NCI-H510A (cell line): Measurements from ENCODE around the gene VILL.

Experiments
- DNase-seq: peaks from one replicate; lab custom pipeline; 2025; lab: John Stamatoyannopoulos, UW

Gene VILL

DNA sequence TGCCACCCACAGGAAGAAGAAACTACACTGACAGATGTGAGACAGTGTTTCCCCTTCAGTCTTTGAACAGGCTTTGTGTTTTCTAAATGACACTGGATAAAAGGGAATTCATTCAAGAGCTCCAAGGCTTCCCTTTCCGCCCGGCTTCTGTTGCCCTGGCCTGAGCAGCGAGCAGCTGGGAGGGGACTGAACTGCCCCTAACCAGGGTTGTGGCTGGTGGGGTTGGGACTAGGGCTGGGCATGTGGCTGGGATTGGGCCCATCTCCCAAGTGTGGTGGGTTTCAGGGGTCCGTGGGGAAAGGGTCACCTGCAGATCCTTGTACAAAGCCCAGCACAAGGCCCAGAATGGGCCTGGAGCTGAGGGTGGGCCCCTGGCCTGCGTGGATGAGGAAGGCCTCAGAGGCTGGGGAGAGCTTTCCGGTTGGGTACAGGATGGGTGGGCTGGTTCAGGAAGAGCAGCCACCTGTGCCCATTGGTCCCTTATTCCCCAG, 10.4 kb downstream of the VILL start:
- no peak for DNase-seq

DNA sequence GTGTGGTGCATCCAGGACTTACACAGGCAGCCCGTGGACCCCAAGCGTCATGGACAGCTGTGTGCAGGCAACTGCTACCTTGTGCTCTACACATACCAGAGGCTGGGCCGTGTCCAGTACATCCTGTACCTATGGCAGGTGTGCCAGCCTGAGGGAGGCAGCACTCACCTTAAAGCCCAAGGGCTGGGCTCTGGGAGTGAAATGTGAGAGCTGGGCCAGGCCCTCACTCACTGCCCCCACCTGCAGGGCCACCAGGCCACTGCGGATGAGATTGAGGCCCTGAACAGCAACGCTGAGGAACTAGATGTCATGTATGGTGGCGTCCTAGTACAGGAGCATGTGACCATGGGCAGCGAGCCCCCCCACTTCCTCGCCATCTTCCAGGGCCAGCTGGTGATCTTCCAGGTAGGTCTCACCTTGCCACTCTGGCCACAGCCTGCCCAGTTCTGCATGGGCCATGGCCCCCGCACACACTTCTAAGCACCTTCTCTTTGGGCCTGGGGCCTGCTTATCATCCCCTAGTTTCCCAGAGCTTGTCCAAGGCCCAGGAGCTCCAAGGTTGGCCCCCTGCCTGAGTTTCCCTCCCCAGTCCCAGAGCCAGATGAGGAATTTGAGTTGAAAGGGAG, 11.0 kb downstream of the VILL start:
- DNase-seq, result peak; percentile 44

DNA sequence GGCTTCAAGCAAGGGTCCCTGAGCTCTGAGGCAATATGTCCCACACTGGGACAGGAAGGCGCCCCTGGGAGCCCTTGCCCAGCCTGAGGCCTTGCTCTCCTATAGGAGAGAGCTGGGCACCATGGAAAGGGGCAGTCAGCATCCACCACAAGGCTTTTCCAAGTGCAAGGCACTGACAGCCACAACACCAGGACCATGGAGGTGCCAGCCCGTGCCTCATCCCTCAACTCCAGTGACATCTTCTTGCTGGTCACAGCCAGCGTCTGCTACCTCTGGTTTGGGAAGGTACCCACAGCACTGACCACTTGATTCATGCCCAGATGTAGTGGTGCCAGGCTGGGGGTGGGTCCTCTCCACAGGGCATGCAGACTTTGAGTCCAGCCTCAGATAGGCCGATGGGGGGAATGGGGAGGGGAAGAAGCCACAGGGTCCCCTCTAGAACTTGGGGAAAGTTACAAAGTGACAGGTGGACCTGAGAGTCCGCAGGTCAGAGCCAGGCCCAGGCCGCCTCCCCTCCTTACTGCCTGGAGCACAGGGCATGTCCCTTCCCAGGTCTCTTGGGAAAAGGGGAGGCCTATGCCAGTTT, 11.8 kb downstream of the VILL start:
- no peak for DNase-seq

DNA sequence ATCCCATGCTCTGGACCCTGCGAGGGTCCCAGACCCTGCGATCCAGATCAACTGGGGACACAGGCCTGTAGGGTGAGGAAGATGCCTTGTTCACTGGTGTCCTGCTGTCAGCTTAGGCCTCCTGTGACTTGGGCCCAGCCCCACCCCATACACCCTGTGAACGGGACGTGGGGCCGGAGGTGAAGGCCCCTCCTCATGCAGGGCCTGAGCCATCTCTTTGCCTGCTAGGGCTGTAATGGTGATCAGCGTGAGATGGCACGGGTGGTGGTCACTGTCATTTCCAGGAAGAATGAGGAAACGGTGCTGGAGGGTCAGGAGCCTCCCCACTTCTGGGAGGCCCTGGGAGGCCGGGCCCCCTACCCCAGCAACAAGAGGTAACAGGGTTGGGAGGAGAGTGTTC, 12.4 kb downstream of the VILL start:
- no peak for DNase-seq

DNA sequence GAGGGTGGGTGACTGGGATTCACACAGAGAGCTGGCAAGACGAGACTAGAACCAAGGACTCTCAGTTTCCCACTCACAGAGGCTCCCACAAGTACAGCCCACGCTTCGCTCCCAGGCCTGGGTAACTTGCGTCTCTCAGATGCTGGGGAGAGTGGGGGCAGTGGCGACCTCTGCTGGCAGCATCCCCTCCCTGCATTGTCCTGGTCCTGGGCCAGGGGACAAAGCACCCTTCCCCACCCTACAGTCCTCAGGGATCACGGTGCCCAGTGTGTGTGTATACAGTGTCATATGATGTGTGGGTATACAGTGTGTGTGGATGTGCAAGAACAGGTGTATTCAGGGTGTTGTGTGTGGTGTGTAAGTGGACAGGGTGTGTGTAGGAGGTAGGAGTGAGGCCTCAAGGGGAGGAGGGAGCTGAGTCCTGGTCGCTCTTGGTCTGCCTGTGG, 12.8 kb downstream of the VILL start:
- DNase-seq, result no peak

DNA sequence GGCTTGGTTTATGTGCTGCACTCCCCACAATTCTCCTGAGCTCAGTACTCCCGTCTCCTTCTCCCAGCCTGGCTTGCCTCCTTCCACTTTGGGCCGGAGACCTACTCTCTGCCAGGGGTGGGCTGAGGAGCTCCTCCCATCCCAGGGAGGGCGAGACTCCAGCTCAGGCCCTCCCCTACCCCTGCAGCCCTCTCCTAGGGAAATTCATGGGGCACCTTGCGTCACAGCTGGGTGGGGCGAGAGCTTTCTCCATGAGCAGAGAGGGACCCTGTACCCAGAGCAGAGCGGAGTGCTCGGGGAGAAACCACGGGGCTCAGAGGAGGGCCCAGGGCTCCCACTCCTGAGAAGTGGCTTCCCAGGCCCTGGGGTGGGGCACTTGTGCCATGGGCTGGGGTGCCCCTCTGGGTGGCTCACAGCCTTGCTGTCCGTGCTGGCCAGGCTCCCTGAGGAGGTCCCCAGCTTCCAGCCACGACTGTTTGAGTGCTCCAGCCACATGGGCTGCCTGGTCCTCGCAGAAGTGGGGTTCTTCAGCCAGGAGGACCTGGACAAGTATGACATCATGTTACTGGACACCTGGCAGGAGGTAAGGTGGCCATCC, 13.3 kb downstream of the VILL start:
- no peak for DNase-seq

DNA sequence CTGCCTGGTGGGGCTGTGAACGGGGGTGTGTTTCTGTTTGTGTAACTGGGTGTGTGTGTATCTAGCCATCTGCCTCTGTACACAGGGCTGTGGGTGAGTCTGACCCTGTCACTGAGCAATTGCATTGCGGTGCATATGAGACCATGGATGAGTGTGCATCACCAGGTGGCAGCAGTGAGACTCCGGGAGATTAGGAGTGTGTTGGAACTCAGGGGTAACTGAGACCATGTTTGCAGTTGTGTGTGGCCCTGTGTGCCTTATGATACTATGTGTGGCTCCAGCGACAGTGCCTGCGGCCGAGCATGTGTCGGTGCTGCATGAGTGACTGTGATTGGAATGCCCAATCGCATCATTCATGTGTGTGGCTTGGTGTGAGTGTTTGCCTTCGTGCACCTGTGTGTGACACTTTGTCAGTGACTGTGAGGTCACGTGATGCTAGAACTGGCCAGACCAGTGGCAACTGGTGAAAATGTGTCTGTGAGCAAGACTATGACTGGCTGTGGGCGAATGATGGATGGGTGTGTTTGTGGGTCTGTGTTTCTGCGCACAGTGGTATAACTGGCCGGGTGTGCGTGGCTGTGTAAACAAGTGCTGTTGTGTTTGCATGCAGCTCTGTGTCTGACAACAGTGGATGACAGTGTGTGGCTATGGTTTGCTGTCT, 14.0 kb downstream of the VILL start:
- DNase-seq, result no peak

DNA sequence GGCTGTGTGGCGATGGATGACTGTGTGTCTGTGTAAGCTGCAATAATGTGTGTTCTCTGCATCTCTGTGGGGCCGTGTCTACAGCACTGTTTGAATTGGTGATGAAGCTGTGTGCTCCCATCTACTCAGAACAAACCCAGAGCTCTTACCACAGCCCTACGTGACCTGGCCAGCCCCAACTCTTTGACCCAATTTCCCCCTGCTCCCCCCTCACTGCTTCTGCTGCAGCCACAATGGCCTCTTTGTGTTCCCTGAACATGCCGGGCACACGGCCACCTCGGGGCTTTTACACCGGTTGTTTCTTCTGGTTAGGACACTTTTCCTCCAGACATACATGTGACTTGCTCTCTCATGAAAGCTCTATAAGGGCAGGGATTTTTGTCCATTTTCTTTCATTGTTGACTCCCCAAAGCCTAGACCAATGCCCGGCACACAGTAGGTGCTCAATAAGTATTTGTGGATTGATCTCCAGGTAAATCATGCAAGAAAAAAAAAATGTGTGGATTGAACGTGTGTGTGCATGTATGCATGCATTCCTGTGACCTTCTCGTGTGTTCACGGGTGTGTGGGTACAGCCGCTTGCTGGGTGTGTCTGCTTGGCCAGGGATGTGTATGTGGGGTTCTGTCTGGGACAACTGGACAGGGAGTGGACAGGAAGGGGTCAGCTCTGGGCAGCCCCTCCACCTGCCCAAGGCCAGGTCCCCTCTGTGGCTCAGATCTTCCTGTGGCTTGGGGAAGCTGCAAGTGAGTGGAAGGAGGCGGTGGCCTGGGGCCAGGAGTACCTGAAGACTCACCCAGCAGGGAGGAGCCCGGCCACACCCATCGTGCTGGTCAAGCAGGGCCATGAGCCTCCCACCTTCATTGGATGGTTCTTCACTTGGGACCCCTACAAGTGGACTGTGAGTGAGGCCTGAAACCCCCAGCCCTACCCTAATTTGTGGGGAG, 14.8 kb downstream of the VILL start:
- no peak for DNase-seq

DNA sequence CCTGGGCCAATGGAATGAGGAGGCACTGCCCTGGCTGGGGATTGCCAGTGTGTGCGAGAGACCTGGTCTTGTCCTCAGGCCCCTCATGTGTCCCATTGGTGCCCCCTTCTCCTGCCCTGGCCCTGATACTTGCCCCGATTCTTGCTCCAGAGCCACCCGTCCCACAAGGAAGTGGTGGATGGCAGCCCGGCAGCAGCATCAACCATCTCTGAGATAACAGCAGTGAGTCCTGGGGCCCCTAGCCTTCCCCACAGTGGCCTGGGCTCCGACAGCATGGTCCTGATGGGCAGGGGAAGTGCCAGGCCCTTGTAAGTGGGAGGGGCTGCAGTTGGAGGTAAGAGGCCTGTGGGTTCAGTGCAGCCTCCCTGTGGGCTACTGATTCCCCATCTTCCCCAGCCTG, 15.4 kb downstream of the VILL start:
- DNase-seq, result no peak

DNA sequence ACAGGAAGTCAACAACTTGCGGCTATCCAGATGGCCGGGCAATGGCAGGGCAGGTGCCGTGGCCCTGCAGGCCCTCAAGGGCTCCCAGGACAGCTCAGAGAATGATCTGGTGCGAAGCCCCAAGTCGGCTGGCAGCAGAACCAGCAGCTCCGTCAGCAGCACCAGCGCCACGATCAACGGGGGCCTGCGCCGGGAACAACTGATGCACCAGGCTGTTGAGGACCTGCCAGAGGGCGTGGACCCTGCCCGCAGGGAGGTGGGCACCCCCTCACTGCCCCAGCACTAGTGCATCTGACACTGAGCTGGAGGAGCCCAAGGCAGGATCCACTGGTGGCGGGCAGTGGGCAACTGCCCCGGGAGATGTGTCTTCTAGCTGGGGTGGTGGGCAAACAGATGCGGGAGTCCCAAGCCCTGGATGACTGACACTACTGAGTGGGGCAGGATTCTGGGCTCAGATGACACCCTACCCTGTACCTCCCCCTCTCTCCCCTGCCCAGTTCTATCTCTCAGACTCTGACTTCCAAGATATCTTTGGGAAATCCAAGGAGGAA, 15.9 kb downstream of the VILL start:
- DNase-seq, result no peak

DNA sequence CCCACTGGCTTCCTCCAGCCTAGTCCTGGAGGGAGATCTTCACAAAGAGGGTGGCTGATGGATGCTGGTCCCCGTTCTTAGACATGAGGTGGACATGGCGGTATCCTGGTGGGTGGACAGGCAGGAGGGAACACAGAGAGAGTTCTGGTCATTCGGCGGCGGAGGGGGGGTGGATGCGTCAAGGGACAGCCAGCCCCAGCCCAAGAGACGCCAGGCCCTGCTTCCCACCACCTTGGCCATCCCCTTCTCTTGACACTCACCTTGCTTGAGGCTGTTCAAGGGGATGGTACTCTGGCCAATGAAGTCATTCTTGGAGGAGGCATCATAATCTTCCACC, 17.1 kb downstream of the VILL start:
- no peak for DNase-seq

DNA sequence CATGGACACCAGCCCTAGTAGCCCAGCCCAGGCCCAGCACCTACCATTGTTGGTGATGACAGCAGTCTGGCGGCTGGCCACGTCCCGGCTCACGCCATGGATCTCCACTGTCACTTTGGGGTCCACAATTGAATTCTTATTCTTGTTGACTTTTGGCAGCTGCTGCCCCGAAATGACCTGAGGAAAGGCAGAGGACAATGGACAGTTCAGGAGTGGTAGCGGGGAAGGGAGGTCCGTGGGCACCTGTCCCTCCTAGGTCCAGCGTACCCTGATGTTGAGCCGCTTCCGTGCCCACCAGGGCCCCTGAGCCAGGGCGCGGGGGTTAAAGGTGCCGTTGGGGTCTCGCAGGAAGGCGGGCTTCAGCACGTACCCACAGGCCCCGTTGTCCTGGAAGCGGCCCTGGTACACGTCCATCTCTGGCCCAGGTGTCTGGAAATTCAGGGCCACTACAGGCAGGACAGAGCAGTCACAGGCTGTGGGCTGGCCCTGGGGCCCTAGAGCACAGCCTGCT, 17.7 kb downstream of the VILL start:
- DNase-seq, result no peak

DNA sequence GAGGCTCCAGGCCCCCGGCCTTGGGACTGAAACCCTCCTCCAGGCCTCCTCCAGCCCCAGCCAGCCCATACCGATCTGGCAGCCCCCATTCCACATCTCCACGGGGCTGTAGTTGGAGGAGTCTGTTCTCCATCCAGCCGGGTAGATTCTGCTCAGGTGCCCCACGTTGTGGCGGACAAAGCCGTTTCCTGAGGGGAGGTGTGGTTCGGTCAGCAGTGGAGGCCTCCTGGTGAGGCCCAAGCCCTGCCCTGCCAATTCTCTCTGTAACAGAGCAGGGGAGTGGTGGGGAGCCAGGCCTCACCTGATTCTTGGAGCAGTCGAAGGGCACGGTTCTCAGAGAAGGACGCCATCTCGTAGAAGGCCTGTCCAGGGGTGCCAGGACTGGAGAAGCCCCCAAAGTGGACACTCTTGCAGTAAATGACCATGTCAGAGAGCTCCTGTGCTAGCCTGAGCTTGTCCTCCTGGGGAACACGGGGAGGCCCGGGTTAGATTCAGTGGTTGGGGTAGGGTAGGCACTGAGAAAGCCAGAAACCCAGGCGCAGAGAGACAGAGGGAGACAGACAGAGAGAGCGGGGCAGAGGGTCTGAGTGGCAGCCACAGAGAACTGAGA, 18.5 kb downstream of the VILL start:
- DNase-seq, result no peak

DNA sequence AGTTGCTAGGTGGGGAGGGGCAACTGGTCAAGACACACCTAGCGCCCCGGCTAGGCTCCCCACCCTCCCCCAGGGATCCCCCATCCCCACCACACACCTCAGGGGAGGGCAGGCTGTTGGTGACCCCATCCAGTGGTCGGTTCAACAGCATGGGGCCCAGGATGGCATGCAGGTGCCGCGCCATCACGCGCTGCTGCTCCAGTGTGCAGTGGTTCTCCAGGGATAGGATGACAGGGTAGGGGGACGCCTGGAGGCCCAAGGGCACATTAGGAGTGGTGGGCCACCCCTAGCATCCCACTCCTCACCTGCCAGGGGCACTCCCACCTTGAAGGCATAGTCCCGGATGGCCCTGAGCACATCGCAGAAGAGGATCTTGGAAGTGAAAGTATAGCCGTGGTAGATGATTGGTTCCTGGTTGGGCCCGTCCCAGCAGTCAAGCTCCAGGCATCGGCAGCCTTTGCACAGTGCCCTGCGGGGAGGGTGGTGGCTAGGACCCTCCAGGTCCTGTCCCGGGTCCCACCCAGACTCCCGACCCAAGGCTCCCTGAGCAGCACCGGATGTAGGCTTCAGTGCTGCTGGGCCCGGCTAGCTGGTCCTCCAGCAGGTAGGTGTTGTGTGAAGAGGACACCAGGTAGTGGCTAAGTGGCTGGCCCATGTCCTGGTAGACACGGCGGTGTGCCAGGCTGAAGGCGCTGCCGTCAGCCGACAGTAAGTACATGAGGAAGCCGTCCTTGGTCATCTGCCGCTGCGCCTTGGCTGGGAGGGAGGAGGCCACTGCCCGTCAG, 19.4 kb downstream of the VILL start:
- DNase-seq, result no peak

DNA sequence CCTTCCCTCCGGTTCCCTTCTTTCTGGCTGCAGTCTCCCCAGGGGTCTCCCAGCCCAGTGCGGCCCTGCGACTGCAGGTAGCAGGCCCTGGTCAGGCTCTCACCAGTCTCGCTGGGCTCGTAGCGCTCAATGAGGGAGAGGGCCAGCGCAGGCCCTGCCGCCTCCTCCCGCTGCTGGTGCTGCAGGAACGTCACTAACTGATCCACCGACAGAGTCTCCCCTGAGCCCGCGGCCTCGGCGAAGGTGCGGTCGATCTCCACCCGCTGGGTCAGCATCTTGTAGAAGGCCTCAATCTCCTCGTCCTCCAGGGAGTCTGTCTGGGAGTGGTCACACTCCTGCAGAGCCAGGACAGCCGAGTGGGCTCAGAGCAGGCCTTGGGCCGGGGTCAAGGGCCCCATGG, 20.5 kb downstream of the VILL start:
- no peak for DNase-seq

DNA sequence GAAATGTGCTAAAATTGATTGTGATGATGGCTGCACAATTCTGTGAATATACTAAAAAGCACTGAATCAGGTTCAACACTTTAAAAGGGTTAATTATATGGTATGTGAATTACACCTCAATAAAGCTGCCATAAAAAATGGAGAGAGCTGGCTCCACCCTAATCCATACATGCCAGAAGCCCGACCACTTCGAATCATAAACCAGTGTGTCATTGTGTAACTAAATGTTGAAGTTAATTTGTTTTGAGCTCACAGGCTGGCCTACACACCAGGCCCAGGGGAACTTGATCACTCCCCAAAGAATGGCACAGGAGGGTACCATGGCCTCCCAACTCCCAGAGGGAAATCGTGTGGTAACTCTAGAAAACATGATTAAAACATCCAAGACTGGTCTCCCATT, 24.9 kb downstream of the VILL start:
- no peak for DNase-seq

DNA sequence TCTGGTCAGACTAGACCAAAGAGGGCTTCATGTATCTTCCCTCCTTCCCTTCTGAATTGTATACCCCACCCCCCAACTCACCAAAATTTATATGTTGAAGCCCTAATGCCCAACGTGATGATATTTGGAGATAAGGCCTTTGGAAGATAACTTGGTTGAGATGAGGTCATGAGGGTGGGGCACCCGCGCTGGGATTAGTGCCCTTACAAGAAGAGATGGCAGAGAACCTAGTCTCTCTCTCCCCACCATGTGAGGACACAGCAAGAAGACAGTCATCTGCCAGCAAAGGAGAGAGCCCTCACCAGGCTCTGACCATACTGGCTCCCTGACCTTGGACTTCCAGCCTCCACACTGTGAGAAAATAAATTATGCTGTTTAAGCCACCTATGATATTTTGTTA, 25.4 kb downstream of the VILL start:
- no peak for DNase-seq

DNA sequence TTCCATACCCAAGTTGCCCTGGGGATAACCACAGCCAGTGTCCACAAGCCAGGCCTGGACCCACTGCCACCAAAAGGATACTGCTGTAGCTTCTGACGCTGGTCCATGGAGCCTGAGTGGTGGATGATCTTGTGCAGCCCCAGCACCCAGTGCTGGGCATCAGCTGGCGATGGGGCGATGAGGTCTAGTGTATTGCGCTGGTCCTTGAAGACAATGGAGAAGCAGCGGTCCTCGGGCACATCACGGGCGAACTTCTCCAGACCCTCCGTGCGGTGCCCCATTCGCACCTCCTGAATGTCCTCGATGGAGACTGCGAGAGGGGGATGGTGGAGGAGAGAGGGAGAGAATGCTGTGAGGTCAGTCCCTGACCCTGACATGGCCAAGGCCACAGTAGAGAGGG, 25.8 kb downstream of the VILL start:
- no peak for DNase-seq

DNA sequence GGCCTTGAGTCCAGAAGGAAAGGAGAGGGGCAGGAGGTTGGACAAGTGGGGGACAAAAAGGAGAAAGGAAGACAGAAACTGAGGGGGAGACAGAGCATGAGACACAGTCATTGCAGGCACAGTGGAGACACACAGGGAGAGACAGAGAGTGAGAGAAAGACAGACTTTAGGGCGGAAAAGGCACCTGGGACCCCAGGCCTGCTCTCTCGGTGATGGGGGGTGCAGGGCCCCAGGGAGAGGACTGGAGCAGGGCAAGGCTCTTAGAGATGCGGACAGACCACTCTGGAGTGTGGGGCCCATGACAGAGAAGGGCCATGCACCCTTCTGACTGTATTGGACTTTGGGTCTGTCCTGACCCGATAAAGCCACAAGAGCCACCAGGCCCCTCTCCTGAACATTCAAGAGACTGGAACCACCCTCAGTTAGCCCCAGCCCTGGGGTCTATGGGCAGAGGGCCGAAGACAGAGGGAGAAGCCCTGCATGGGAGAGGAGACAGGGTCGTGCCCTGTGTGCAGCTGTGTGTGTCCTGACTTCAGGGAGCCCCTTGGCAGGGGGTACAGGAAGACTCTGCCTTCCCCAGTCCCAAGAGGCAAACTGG, 26.4 kb downstream of the VILL start:
- no peak for DNase-seq
